Effector CD8-positive, alpha-beta T cell (primary cell): ENCODE data around the gene TMEM63C.

ENCODE experiments used
- DNase-seq: peaks from one replicate; lab custom pipeline; 2025; lab: John Stamatoyannopoulos, UW

The TMEM63C gene

GRCh38 chr14:77221241-77221871 is 39.8 kb downstream of the TMEM63C start:
- DNase-seq = no peak

GRCh38 chr14:77222546-77223225 is 41.1 kb downstream of the TMEM63C start:
- no peak for DNase-seq

- no peak for DNase-seq
Measured at GRCh38 chr14:77224212-77224611, 42.6 kb downstream of the TMEM63C start.

- DNase-seq = no peak
Measured at GRCh38 chr14:77225254-77225653, 43.7 kb downstream of the TMEM63C start.

GRCh38 chr14:77225892-77226557 is 44.4 kb downstream of the TMEM63C start:
- no peak for DNase-seq

- DNase-seq = no peak
Measured at GRCh38 chr14:77228056-77228455, 46.5 kb downstream of the TMEM63C start.

GRCh38 chr14:77230914-77231313 is 49.3 kb downstream of the TMEM63C start:
- DNase-seq = no peak

GRCh38 chr14:77231721-77232120 is 50.1 kb downstream of the TMEM63C start:
- no peak for DNase-seq

- no peak for DNase-seq
Measured at GRCh38 chr14:77236814-77237213, 55.2 kb downstream of the TMEM63C start.

- no peak for DNase-seq
Measured at GRCh38 chr14:77238356-77238755, 56.8 kb downstream of the TMEM63C start.

GRCh38 chr14:77238996-77239395 is 57.4 kb downstream of the TMEM63C start:
- DNase-seq = no peak

- no peak for DNase-seq
Measured at GRCh38 chr14:77239412-77239811, 57.8 kb downstream of the TMEM63C start.

- no peak for DNase-seq
Measured at GRCh38 chr14:77240336-77240915, 58.8 kb downstream of the TMEM63C start.

GRCh38 chr14:77241955-77242354 is 60.4 kb downstream of the TMEM63C start:
- no peak for DNase-seq

GRCh38 chr14:77242752-77243151 is 61.2 kb downstream of the TMEM63C start:
- DNase-seq = no peak

- DNase-seq = no peak
Measured at GRCh38 chr14:77243853-77244252, 62.3 kb downstream of the TMEM63C start.

GRCh38 chr14:77245820-77246219 is 64.2 kb downstream of the TMEM63C start:
- no peak for DNase-seq

GRCh38 chr14:77246784-77247183 is 65.2 kb downstream of the TMEM63C start:
- DNase-seq = no peak

GRCh38 chr14:77248666-77249065 is 67.1 kb downstream of the TMEM63C start:
- no peak for DNase-seq

GRCh38 chr14:77249286-77249685 is 67.7 kb downstream of the TMEM63C start:
- no peak for DNase-seq

- DNase-seq = no peak
Measured at GRCh38 chr14:77250927-77251326, 69.3 kb downstream of the TMEM63C start.

- no peak for DNase-seq
Measured at GRCh38 chr14:77251870-77252269, 70.3 kb downstream of the TMEM63C start.
